HEK293 (cell line): ENCODE results near the gene CD300LF.

Experiments
- CTCF ChIA-PET: fragments of 350-600 bp; formaldehyde crosslinking; extraction: SDS; loops from one replicate; lab custom pipeline; 2021; ENCODE audit warnings: antibody characterized with exemption; lab: Yijun Ruan, JAX
- POLR2A ChIA-PET: fragments of 300-600 bp; formaldehyde crosslinking; extraction: SDS; loops from one replicate; lab custom pipeline; 2020; ENCODE audit warnings: antibody characterized with exemption, inconsistent platforms; lab: Yijun Ruan, JAX
- H3K27ac ChIP-seq: fragments of 200-500 bp; sonication (Bioruptor generic); 2 replicates; pipeline ENCODE4 v1.5.1; 2014; ENCODE audit warnings: low read depth, low read length, control low read depth, inconsistent platforms; ENCODE audit errors: extremely low read depth
- H3K36me3 ChIP-seq, 2 experiments: fragments of 200-500 bp in 1 of 2; sonication (Bioruptor generic) in 1 of 2; 1 replicate in 1 of 2; 2 replicates in 1 of 2; pipeline ENCODE4 v1.5.1; 2014 to 2017; ENCODE audit warnings: inconsistent platforms in 2 of 2, low read length in 2 of 2; ENCODE audit not compliant: control insufficient read depth in 2 of 2, insufficient read depth in 1 of 2
- H3K4me1 ChIP-seq: fragments of 200-500 bp; sonication (Bioruptor generic); 2 replicates; pipeline ENCODE4 v1.5.1; 2014; ENCODE audit warnings: mild to moderate bottlenecking, low read length, inconsistent platforms; ENCODE audit not compliant: control insufficient read depth, insufficient read depth
- H3K4me3 ChIP-seq: 2 replicates; pipeline ENCODE4 v1.5.1; 2011; ENCODE audit warnings: low read depth, mild to moderate bottlenecking, control low read depth, low read length, moderate library complexity
- H3K9me3 ChIP-seq: fragments of 200-500 bp; sonication (Bioruptor generic); 2 replicates; pipeline ENCODE4 v1.5.1; 2014; ENCODE audit warnings: low read depth, low read length, inconsistent platforms; ENCODE audit not compliant: control insufficient read depth, insufficient read depth
- TCF7L2 ChIP-seq: IDR thresholded peaks from 2 replicates; pipeline ENCODE4 v1.6.1; 2011; ENCODE audit warnings: low read depth, mild to moderate bottlenecking, inconsistent platforms, low read length, moderate library complexity, borderline replicate concordance
- ZBTB11 ChIP-seq: fragments of 450-650 bp; formaldehyde crosslinking; conservative IDR thresholded peaks from 2 replicates; pipeline ENCODE4 v1.5.1; 2016; ENCODE audit warnings: low read depth, missing biosample characterization, missing genetic modification characterization
- ZBTB48 ChIP-seq: fragments of 450-650 bp; formaldehyde crosslinking; IDR thresholded peaks from 2 replicates; pipeline ENCODE4 v1.5.1; 2016; ENCODE audit warnings: missing biosample characterization, missing genetic modification characterization
- ZNF155 ChIP-seq: fragments of 450-650 bp; formaldehyde crosslinking; IDR thresholded peaks from 2 replicates; pipeline ENCODE4 v1.5.1; 2016; ENCODE audit warnings: missing biosample characterization, missing genetic modification characterization
- ZNF157 ChIP-seq: fragments of 450-650 bp; formaldehyde crosslinking; IDR thresholded peaks from 2 replicates; pipeline ENCODE4 v1.5.1; 2016; ENCODE audit warnings: missing biosample characterization, missing genetic modification characterization
- ZNF23 ChIP-seq: fragments of 450-650 bp; formaldehyde crosslinking; IDR thresholded peaks from 2 replicates; pipeline ENCODE4 v1.5.1; 2016; ENCODE audit warnings: missing biosample characterization, missing genetic modification characterization, borderline replicate concordance
- ZNF239 ChIP-seq: fragments of 450-650 bp; formaldehyde crosslinking; IDR thresholded peaks from 2 replicates; pipeline ENCODE4 v1.5.1; 2016; ENCODE audit warnings: missing biosample characterization, missing genetic modification characterization
- ZNF335 ChIP-seq: fragments of 450-650 bp; formaldehyde crosslinking; conservative IDR thresholded peaks from 2 replicates; pipeline ENCODE4 v1.5.1; 2016; ENCODE audit warnings: missing biosample characterization, missing genetic modification characterization
- ZNF394 ChIP-seq: fragments of 450-650 bp; formaldehyde crosslinking; IDR thresholded peaks from 2 replicates; pipeline ENCODE4 v1.5.1; 2016; ENCODE audit warnings: missing biosample characterization, missing genetic modification characterization, mild to moderate bottlenecking, moderate library complexity, borderline replicate concordance
- ZNF426 ChIP-seq: fragments of 450-650 bp; formaldehyde crosslinking; IDR thresholded peaks from 2 replicates; pipeline ENCODE4 v1.5.1; 2017; ENCODE audit warnings: missing biosample characterization, missing genetic modification characterization, mild to moderate bottlenecking, inconsistent platforms, moderate library complexity
- ZNF433 ChIP-seq: fragments of 450-650 bp; formaldehyde crosslinking; IDR thresholded peaks from 2 replicates; pipeline ENCODE4 v1.5.1; 2016; ENCODE audit warnings: missing biosample characterization, missing genetic modification characterization, low read depth
- ZNF544 ChIP-seq: fragments of 450-650 bp; formaldehyde crosslinking; IDR thresholded peaks from 2 replicates; pipeline ENCODE4 v1.5.0; 2017; ENCODE audit warnings: missing biosample characterization, missing genetic modification characterization
- ZNF629 ChIP-seq: fragments of 450-650 bp; formaldehyde crosslinking; IDR thresholded peaks from 2 replicates; pipeline ENCODE4 v1.5.1; 2017; ENCODE audit warnings: missing biosample characterization, missing genetic modification characterization
- ZNF792 ChIP-seq: fragments of 450-650 bp; formaldehyde crosslinking; IDR thresholded peaks from 2 replicates; pipeline ENCODE4 v1.5.1; 2016; ENCODE audit warnings: missing biosample characterization, missing genetic modification characterization
- TF ChIP-seq, protein P1 (sequence below): fragments of 450-650 bp; formaldehyde crosslinking; IDR thresholded peaks from 2 replicates; pipeline ENCODE4 v1.5.1; 2016; ENCODE audit warnings: missing biosample characterization, missing genetic modification characterization, borderline replicate concordance
- TF ChIP-seq, protein P2 (sequence below): fragments of 450-650 bp; formaldehyde crosslinking; IDR thresholded peaks from 2 replicates; pipeline ENCODE4 v1.5.1; 2016; ENCODE audit warnings: missing biosample characterization, missing genetic modification characterization
- TF ChIP-seq, protein P3 (sequence below): fragments of 450-650 bp; IDR thresholded peaks from 2 replicates; pipeline ENCODE4 v1.5.1; 2018; ENCODE audit warnings: missing biosample characterization, mild to moderate bottlenecking, missing genetic modification characterization
- TF ChIP-seq, protein P4 (sequence below): fragments of 450-650 bp; formaldehyde crosslinking; IDR thresholded peaks from 2 replicates; pipeline ENCODE4 v1.5.1; 2017; ENCODE audit warnings: missing biosample characterization, mild to moderate bottlenecking, missing genetic modification characterization, moderate library complexity

The CD300LF gene

GRCh38 chr17:74652020-74652419, 60.7 kb downstream of the CD300LF start (continued):
- TF ChIP-seq ZNF155 (no peak), ZNF629 (tag by site-specific recombination) (no peak)
- TF ChIP-seq, protein P1, sequence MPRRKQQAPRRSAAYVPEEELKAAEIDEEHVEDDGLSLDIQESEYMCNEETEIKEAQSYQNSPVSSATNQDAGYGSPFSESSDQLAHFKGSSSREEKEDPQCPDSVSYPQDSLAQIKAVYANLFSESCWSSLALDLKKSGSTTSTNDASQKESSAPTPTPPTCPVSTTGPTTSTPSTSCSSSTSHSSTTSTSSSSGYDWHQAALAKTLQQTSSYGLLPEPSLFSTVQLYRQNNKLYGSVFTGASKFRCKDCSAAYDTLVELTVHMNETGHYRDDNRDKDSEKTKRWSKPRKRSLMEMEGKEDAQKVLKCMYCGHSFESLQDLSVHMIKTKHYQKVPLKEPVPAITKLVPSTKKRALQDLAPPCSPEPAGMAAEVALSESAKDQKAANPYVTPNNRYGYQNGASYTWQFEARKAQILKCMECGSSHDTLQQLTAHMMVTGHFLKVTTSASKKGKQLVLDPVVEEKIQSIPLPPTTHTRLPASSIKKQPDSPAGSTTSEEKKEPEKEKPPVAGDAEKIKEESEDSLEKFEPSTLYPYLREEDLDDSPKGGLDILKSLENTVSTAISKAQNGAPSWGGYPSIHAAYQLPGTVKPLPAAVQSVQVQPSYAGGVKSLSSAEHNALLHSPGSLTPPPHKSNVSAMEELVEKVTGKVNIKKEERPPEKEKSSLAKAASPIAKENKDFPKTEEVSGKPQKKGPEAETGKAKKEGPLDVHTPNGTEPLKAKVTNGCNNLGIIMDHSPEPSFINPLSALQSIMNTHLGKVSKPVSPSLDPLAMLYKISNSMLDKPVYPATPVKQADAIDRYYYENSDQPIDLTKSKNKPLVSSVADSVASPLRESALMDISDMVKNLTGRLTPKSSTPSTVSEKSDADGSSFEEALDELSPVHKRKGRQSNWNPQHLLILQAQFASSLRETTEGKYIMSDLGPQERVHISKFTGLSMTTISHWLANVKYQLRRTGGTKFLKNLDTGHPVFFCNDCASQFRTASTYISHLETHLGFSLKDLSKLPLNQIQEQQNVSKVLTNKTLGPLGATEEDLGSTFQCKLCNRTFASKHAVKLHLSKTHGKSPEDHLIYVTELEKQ (tag by site-specific recombination): no peak

GRCh38 chr17:74649909-74650308, 62.8 kb downstream of the CD300LF start:
- ChIA-PET POLR2A (no interaction called here), CTCF (interaction anchor here (3.9 kb wide), 1 partner anchor 8 kb away, joined by 21 read pairs; no protein-coding TSS in a partner anchor)
- TF ChIP-seq ZNF239 (tag by site-specific recombination) (no peak), TCF7L2 (no peak), ZBTB11 (no peak), ZNF629 (tag by site-specific recombination) (no peak), ZNF426 (no peak), ZNF792 (no peak), ZNF433 (no peak), ZNF23 (tag by site-specific recombination) (no peak), ZNF157 (tag by site-specific recombination) (no peak), ZNF394 (tag by site-specific recombination) (no peak), ZNF544 (no peak), ZBTB48 (tag by site-specific recombination) (no peak), ZNF335 (no peak)
- TF ChIP-seq, protein P2, sequence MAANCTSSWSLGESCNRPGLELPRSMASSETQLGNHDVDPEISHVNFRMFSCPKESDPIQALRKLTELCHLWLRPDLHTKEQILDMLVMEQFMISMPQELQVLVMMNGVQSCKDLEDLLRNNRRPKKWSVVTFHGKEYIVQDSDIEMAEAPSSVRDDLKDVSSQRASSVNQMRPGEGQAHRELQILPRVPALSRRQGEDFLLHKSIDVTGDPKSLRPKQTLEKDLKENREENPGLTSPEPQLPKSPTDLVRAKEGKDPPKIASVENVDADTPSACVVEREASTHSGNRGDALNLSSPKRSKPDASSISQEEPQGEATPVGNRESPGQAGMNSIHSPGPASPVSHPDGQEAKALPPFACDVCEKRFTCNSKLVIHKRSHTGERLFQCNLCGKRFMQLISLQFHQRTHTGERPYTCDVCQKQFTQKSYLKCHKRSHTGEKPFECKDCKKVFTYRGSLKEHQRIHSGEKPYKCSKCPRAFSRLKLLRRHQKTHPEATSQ: no peak
- TF ChIP-seq, protein P3, sequence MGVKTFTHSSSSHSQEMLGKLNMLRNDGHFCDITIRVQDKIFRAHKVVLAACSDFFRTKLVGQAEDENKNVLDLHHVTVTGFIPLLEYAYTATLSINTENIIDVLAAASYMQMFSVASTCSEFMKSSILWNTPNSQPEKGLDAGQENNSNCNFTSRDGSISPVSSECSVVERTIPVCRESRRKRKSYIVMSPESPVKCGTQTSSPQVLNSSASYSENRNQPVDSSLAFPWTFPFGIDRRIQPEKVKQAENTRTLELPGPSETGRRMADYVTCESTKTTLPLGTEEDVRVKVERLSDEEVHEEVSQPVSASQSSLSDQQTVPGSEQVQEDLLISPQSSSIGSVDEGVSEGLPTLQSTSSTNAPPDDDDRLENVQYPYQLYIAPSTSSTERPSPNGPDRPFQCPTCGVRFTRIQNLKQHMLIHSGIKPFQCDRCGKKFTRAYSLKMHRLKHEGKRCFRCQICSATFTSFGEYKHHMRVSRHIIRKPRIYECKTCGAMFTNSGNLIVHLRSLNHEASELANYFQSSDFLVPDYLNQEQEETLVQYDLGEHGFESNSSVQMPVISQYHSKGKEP (tag by site-specific recombination): no peak
- TF ChIP-seq, protein P4, sequence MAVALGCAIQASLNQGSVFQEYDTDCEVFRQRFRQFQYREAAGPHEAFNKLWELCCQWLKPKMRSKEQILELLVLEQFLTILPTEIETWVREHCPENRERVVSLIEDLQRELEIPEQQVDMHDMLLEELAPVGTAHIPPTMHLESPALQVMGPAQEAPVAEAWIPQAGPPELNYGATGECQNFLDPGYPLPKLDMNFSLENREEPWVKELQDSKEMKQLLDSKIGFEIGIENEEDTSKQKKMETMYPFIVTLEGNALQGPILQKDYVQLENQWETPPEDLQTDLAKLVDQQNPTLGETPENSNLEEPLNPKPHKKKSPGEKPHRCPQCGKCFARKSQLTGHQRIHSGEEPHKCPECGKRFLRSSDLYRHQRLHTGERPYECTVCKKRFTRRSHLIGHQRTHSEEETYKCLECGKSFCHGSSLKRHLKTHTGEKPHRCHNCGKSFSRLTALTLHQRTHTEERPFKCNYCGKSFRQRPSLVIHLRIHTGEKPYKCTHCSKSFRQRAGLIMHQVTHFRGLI (tag by site-specific recombination): no peak
- Histone ChIP-seq H3K36me3 (no peaks in the 10 kb centered on the region), H3K4me3 (no peak overlapping the region), H3K27ac (no peak overlapping the region), H3K9me3 (no peaks in the 10 kb centered on the region), H3K4me1 (no peaks in the 10 kb centered on the region)
